BLaER1 treated with 17β-estradiol and CSF1 and Interleukin-3, amounts not matched to agents 10 nM and 100 nM (cell line): ENCODE measurements around the gene HUWE1.

Experiments used
- H3K27ac ChIP-seq, 11 experiments: shearing (Covaris generic); formaldehyde crosslinking; 2 replicates each; pipeline ENCODE4 v1.8.1; 2022
- H3K27me3 ChIP-seq, 11 experiments: shearing (Covaris generic); formaldehyde crosslinking; 2 replicates each; pipeline ENCODE4 v1.8.1; 2022
- H3K36me3 ChIP-seq, 11 experiments: shearing (Covaris generic); formaldehyde crosslinking; 2 replicates each; pipeline ENCODE4 v1.8.1; 2022
- H3K4me1 ChIP-seq, 10 experiments: shearing (Covaris generic); formaldehyde crosslinking; 2 replicates each; pipeline ENCODE4 v1.8.1; 2022
- H3K4me2 ChIP-seq, 11 experiments: shearing (Covaris generic); formaldehyde crosslinking; 2 replicates each; pipeline ENCODE4 v1.8.1; 2022
- H3K4me3 ChIP-seq, 10 experiments: shearing (Covaris generic); formaldehyde crosslinking; 2 replicates each; pipeline ENCODE4 v1.8.1; 2022
- H3K9ac ChIP-seq, 11 experiments: shearing (Covaris generic); formaldehyde crosslinking; 2 replicates each; pipeline ENCODE4 v1.8.1; 2022
- H3K9me3 ChIP-seq, 11 experiments: shearing (Covaris generic); formaldehyde crosslinking; replicated peaks in 1 of 11; 2 replicates each; pipeline ENCODE4 v1.8.1; 2022
- H4K20me1 ChIP-seq, 11 experiments: shearing (Covaris generic); formaldehyde crosslinking; 2 replicates each; pipeline ENCODE4 v1.8.1; 2022
- Cebpa-rat ChIP-seq, 11 experiments: shearing (Covaris generic); IDR thresholded peaks; 2 replicates each; pipeline ENCODE4 v1.8.1; 2022

The HUWE1 gene

DNA sequence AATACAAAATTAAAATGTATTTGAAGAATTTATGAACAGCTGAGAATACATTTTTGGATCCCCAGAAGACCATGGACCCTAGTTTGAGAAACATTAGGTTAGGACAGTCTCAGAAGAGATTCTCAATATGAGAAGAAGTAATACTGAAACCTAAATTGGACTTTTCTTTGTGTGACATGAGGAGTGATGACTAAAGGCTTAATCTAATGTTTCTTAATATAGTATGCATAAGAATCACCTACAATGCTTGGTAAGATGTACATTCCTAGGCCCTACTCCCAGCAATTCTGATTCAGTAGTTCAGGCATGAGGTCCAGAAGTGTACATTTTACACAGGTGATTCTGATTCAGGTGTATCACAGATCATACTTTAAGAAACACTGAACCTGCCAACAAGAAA is 31.6 kb upstream of the HUWE1 start:
- Histone ChIP-seq H3K9ac (no peak overlapping the region), H3K36me3 (no peaks in the 10 kb centered on the region), H3K4me1 (peaks cover 44 to 56% (median 48%) of the 10 kb centered on the region in 10 experiments), H3K27ac (peak overlapping the region in 1 of 11 experiments; percentile 71; a peak in 1 of 22 replicates), H4K20me1 (0 out of 22 replicates have a peak, but pooled peaks cover 0 to 7% (median 0%) of the 10 kb centered on the region in 11 experiments), H3K4me2 (peak overlapping the region in 4 of 11 experiments; percentile 4 to 82 (median 22); a peak in 2 of 22 replicates), H3K9me3 (peaks cover 0 to 24% (median 13%) of the 10 kb centered on the region in 11 experiments; a peak in 16 of 22 replicates), H3K27me3 (peaks cover 24 to 46% (median 38%) of the 10 kb centered on the region in 11 experiments), H3K4me3 (no peak overlapping the region)
- no peak for TF ChIP-seq Cebpa-rat (IDR thresholded peaks at IDR 0.05)

DNA sequence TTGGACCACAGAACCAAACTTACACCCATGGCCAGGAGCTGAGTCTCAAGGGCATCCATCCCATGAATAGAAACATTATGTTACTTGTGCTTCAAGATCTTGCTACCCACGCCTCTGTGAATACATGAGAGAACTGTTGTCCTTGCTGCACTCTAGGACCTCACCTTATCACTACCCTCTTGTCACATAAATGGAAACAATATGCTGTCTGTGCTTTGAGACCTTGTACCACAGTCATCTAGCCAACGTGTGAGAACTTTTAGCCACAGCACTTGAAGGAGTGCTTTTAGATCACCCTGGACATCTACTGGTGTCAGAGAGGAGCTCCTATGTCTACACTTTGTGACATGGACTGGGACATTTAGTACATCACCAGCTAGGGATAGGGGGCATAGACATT is 30.7 kb upstream of the HUWE1 start:
- H4K20me1 ChIP-seq: 0 out of 22 replicates have a peak, but pooled peaks cover 0 to 7% (median 0%) of the 10 kb centered on the region in 11 experiments
- H3K4me3 ChIP-seq: 0 out of 20 replicates have a peak overlapping the region, but pooled peaks of 1 of the 10 experiments have one; percentile 5
- no peak for TF ChIP-seq Cebpa-rat (IDR thresholded peaks at IDR 0.05)
- H3K4me2 ChIP-seq: peak overlapping the region; percentile 63 to 82 (median 74)
- peak overlapping the region in 9 of 11 experiments; percentile 44 to 71 (median 65); a peak in 16 of 22 replicates for H3K27ac ChIP-seq
- peaks cover 4 to 32% (median 16%) of the 10 kb centered on the region in 11 experiments; a peak in 17 of 22 replicates for H3K9me3 ChIP-seq
- H3K36me3 ChIP-seq: no peaks in the 10 kb centered on the region
- peaks cover 44 to 56% (median 49%) of the 10 kb centered on the region in 10 experiments for H3K4me1 ChIP-seq
- peaks cover 26 to 53% (median 47%) of the 10 kb centered on the region in 11 experiments for H3K27me3 ChIP-seq
- peak overlapping the region in 4 of 11 experiments; percentile 6 to 53 (median 25); a peak in 2 of 22 replicates for H3K9ac ChIP-seq

DNA sequence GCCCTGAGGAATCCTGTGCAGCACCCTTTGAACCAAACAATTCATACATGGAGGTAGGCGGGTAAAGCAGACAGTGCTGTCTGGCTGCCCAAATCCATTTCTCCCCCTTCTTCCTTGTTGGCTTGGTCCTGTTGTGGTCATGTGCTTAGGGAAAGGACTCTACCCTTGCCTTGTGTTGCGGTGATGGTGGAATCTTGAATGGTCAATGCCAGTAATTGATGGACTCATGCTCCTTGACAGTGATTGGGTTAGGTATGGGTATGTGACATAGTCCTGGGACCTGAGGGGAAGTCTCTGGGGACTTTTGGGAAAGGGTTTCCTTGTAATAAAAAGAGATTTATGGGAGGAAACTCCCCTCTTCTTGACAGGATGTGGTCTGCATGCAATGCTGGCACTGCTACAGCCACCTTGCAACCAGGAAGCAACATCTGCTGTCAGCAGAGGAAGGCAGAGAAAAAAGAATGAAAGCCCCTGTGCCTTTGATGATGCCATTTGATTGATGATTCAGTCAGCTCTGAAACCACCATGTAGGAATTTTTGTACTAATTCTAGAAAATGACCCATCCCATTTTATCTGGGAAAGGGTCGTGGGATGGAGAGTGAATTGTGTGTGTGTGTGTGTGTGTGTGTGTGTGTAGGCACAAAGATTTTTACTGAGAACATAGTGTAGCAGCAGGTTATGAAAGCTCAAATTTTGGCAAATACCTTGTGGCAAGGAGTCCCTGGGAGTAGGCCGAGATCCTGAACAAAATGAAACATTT is 30.0 kb upstream of the HUWE1 start:
- H3K27me3 ChIP-seq: peaks cover 30 to 60% (median 49%) of the 10 kb centered on the region in 11 experiments
- peak overlapping the region in 9 of 11 experiments; percentile 59 to 71 (median 66); a peak in 18 of 22 replicates for H3K27ac ChIP-seq
- H3K9me3 ChIP-seq: peaks cover 7 to 36% (median 15%) of the 10 kb centered on the region in 11 experiments; a peak in 17 of 22 replicates
- H3K9ac ChIP-seq: peak overlapping the region in 4 of 11 experiments; percentile 6 to 53 (median 25); a peak in 4 of 22 replicates
- 0 out of 20 replicates have a peak overlapping the region, but pooled peaks of 1 of the 10 experiments have one; percentile 5 for H3K4me3 ChIP-seq
- peak overlapping the region; percentile 63 to 82 (median 74) for H3K4me2 ChIP-seq
- H4K20me1 ChIP-seq: 0 out of 22 replicates have a peak, but pooled peaks cover 0 to 7% (median 0%) of the 10 kb centered on the region in 11 experiments
- H3K36me3 ChIP-seq: no peaks in the 10 kb centered on the region
- TF ChIP-seq Cebpa-rat (IDR thresholded peaks at IDR 0.05): peak in 3 of 11 experiments; percentile 17 to 76 (median 44); a peak in 2 of 22 replicates
- H3K4me1 ChIP-seq: peaks cover 44 to 56% (median 49%) of the 10 kb centered on the region in 10 experiments

DNA sequence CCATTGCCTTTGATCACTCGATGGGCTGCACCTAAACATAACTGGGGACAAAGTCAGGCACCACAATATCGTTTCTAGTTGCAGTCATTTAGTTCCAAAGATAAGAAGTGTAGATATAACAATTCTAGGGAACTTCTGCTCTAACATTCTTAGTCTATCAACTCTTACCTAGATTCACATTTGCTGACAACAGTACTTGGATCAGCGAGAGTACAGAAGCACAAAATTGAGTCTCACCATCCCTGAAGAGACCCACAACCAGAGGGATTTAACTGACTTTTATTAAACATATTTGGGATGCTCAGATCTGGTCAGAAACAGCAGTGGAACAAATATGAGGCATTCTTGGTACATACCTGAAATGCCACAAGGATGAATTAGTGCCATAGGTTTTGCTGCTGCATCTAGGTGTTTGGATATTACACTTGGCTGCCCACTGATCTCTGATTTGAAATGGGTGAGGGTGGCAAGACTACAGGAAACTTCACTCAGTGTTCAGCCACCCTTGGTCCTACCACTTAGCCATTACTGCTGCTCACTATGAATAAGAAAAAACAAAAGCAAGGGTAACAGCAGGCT is 28.9 kb upstream of the HUWE1 start:
- H3K4me2 ChIP-seq: peak overlapping the region; percentile 63 to 82 (median 74)
- H3K4me3 ChIP-seq: no peak overlapping the region; a peak in 2 of 20 replicates
- no peaks in the 10 kb centered on the region for H3K36me3 ChIP-seq
- H4K20me1 ChIP-seq: 0 out of 22 replicates have a peak, but pooled peaks cover 0 to 7% (median 0%) of the 10 kb centered on the region in 11 experiments
- H3K9ac ChIP-seq: peak overlapping the region in 9 of 11 experiments; percentile 33 to 59 (median 48); a peak in 11 of 22 replicates
- peaks cover 7 to 30% (median 13%) of the 10 kb centered on the region in 11 experiments; a peak in 15 of 22 replicates for H3K9me3 ChIP-seq
- H3K27ac ChIP-seq: peak overlapping the region in 9 of 11 experiments; percentile 60 to 71 (median 66); a peak in 18 of 22 replicates
- no peak for TF ChIP-seq Cebpa-rat (IDR thresholded peaks at IDR 0.05)
- H3K27me3 ChIP-seq: peaks cover 30 to 71% (median 53%) of the 10 kb centered on the region in 11 experiments
- peaks cover 44 to 56% (median 49%) of the 10 kb centered on the region in 10 experiments for H3K4me1 ChIP-seq

DNA sequence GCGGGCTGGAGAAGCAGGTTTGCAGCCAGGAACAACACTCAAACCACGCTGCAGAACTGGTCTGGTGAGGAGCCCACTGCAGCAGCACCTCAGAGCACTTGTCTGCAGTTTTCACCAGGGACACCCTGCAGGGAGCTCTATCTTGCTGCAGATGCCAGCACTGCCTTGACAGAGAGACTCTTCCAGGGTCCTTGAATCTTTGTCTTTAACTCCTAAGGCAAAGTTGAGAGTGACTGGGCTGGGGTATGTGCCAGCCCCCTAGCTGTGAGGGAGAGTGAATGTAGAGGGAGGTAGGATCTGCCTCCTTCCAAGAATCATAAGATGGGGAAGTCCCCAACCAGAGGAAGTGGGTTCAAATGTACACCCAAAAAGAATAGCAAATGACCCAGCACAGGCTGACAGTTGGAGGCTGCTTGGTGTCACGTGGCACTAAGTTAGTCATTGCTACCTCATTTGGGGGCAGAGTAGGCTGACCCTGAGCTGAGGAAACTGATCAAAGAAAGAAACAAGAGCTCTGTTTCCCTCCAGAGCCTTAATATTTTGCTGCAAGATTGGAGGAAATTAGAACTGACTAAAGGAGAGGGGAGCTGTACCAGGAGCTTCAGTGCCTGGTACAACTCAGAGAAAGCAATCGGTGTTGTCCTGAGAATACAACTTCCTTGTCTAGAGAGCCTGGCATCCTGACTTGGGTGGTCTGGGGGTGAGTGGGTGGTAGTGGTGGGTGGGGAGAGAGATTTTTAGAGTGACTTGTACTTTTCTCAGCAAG is 28.2 kb upstream of the HUWE1 start:
- H3K9me3 ChIP-seq: peaks cover 6 to 24% (median 12%) of the 10 kb centered on the region in 11 experiments; a peak in 15 of 22 replicates
- peak overlapping the region; percentile 63 to 82 (median 74) for H3K4me2 ChIP-seq
- no peak for TF ChIP-seq Cebpa-rat (IDR thresholded peaks at IDR 0.05)
- peaks cover 32 to 77% (median 58%) of the 10 kb centered on the region in 11 experiments for H3K27me3 ChIP-seq
- peak overlapping the region in 9 of 11 experiments; percentile 33 to 59 (median 48); a peak in 11 of 22 replicates for H3K9ac ChIP-seq
- H4K20me1 ChIP-seq: 0 out of 22 replicates have a peak, but pooled peaks cover 0 to 7% (median 0%) of the 10 kb centered on the region in 11 experiments
- peaks cover 44 to 56% (median 49%) of the 10 kb centered on the region in 10 experiments for H3K4me1 ChIP-seq
- H3K27ac ChIP-seq: peak overlapping the region in 9 of 11 experiments; percentile 60 to 71 (median 66); a peak in 18 of 22 replicates
- no peaks in the 10 kb centered on the region for H3K36me3 ChIP-seq
- H3K4me3 ChIP-seq: peak overlapping the region in 1 of 10 experiments; percentile 7; a peak in 3 of 20 replicates

DNA sequence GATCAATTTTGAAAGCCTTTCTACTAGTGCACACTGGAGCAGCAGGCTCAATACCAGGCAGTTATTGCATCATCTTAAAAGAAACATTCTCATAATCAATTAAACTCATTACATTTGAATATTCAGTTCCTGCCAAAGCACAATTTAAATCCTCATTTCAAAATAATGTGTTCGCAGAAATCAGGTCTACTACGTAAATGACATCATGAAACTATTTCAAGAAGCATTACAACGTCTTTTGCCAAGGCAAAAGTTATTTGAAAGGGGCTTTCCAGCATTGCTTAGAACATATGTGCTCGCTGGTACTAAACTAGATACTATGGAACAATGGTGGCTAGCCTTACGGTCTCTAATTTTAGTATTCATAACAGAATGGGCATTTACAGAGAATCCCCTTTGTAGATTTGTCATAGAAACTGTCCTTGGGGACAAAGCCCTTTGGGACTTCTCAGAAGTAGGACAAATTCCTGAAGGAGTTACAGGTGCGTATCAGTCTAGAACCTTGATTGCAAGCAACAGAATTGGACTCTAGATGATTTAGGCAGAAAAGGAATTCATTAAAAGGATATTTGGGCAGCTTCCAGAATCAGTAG is 27.6 kb upstream of the HUWE1 start:
- peaks cover 6 to 21% (median 12%) of the 10 kb centered on the region in 11 experiments; a peak in 15 of 22 replicates for H3K9me3 ChIP-seq
- peak in 3 of 11 experiments; percentile 15 to 72 (median 57); a peak in 3 of 22 replicates for TF ChIP-seq Cebpa-rat (IDR thresholded peaks at IDR 0.05)
- H3K4me3 ChIP-seq: peak overlapping the region in 1 of 10 experiments; percentile 7; a peak in 1 of 20 replicates
- peak overlapping the region in 9 of 11 experiments; percentile 5 to 71 (median 66); a peak in 14 of 22 replicates for H3K27ac ChIP-seq
- H3K4me1 ChIP-seq: peaks cover 44 to 56% (median 49%) of the 10 kb centered on the region in 10 experiments
- H3K4me2 ChIP-seq: peak overlapping the region; percentile 63 to 82 (median 74)
- 0 out of 22 replicates have a peak, but pooled peaks cover 0 to 7% (median 0%) of the 10 kb centered on the region in 11 experiments for H4K20me1 ChIP-seq
- H3K27me3 ChIP-seq: peaks cover 37 to 78% (median 63%) of the 10 kb centered on the region in 11 experiments
- peak overlapping the region in 7 of 11 experiments; percentile 2 to 59 (median 43); a peak in 8 of 22 replicates for H3K9ac ChIP-seq
- no peaks in the 10 kb centered on the region for H3K36me3 ChIP-seq

DNA sequence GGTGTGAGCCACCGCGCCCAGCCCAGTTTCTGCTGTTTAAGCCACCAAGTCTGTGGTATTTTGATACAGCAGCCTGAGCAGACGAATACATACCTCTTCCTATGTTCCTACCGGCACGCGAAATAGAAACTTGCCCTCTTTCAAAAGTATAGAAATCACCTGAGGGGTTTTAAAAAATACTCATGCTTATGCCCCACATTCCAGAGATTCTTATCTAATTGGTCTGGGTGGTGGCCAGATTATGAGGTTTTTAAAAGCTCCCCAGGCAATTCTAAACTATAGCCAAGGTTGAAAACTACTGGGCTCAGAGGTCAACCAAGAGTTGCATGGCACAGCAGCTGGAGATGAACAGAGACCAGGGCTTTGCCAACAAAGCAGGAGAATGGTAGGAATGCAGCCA is 24.9 kb upstream of the HUWE1 start:
- H3K9ac ChIP-seq: no peak overlapping the region
- no peak overlapping the region for H3K27ac ChIP-seq
- no peak overlapping the region for H3K4me2 ChIP-seq
- peaks cover 30 to 34% (median 32%) of the 10 kb centered on the region in 10 experiments for H3K4me1 ChIP-seq
- H4K20me1 ChIP-seq: 0 out of 22 replicates have a peak, but pooled peaks cover 0 to 7% (median 0%) of the 10 kb centered on the region in 11 experiments
- no peak overlapping the region for H3K4me3 ChIP-seq
- no peaks in the 10 kb centered on the region for H3K36me3 ChIP-seq
- no peak for TF ChIP-seq Cebpa-rat (IDR thresholded peaks at IDR 0.05)
- peaks cover 12 to 29% (median 18%) of the 10 kb centered on the region in 11 experiments; a peak in 20 of 22 replicates for H3K9me3 ChIP-seq
- H3K27me3 ChIP-seq: peaks cover 47 to 97% (median 77%) of the 10 kb centered on the region in 11 experiments
